C4-2B (cell line): ENCODE measurements around the gene RBFOX2.
"Not testable (repeated sequence)": the region's sequence is repeated elsewhere in the genome, so short reads cannot be mapped to it uniquely, and the experiment has no call there.

Experiments
- H3K27ac ChIP-seq: fragments of 450-650 bp; 2 replicates; pipeline ENCODE4 v1.5.1; 2017
- ZFX ChIP-seq: fragments of 450-650 bp; IDR thresholded peaks from 2 replicates; pipeline ENCODE4 v1.6.1; 2017
- TF ChIP-seq, protein P1 (sequence below): fragments of 450-650 bp; conservative IDR thresholded peaks from 2 replicates; pipeline ENCODE4 v1.5.1; 2017; ENCODE audit warnings: mild to moderate bottlenecking

RBFOX2 gene

DNA sequence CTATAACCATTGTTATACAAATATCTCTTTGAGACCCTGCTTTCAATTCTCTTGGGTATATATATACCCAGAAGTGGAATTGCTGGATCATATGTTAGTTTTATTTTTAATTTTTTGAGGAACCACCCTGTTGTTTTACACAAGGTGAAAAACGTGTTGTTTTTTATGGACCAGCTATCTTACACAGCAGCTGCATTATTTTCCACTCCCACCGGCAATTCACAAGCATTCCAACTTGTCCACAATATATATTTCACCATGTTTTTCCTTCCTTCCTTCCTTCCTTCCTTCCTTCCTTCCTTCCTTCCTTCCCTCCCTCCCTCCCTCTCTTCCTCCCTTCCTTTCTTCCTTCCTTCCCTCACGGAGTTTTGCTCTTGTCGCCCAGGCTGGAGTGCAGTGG is 317.3 kb downstream of the RBFOX2 start:
- TF ChIP-seq, protein P1, sequence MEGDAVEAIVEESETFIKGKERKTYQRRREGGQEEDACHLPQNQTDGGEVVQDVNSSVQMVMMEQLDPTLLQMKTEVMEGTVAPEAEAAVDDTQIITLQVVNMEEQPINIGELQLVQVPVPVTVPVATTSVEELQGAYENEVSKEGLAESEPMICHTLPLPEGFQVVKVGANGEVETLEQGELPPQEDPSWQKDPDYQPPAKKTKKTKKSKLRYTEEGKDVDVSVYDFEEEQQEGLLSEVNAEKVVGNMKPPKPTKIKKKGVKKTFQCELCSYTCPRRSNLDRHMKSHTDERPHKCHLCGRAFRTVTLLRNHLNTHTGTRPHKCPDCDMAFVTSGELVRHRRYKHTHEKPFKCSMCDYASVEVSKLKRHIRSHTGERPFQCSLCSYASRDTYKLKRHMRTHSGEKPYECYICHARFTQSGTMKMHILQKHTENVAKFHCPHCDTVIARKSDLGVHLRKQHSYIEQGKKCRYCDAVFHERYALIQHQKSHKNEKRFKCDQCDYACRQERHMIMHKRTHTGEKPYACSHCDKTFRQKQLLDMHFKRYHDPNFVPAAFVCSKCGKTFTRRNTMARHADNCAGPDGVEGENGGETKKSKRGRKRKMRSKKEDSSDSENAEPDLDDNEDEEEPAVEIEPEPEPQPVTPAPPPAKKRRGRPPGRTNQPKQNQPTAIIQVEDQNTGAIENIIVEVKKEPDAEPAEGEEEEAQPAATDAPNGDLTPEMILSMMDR: no peak
- no peak for TF ChIP-seq ZFX
- H3K27ac ChIP-seq: no peak overlapping the region

DNA sequence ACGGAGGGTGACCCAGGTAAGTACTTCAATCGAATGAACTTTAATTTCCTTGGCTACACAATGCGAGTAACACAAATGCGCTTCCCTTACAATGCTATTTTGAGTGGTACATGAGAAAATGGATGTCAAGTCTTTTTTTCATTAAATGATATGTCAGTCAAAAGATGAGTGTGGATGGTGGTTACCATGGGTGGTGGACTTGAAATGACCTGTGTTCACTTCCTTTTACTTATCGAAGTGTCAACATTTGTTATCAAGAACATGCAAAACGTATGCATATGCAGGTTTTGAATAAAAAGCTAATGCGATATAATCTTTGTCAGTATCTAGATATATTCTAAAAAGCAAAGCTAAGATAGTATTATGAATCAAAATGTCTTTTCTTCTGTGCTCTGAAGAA is 319.7 kb downstream of the RBFOX2 start:
- TF ChIP-seq, protein P1: no peak
- no peak for TF ChIP-seq ZFX
- H3K27ac ChIP-seq: no peak overlapping the region

DNA sequence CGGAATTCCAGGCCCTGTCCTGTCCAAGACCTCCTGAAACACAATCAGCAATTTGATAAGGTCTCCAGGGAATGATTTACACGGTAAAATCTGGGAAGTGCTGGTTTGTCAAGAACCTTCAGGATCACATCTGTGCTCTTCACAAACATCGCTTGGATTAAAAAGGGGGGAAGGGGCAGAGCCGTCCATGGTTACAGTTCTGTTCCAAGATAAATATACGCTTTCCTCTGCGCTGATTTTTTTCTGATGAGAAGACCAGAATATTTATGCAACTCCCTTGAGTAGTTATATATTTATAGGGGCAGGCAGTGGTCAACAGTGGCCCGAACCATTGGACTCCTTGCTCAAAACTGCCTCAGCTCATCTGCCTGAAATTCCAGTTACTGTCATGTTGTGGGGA is 320.2 kb downstream of the RBFOX2 start:
- TF ChIP-seq, protein P1: no peak
- TF ChIP-seq ZFX: no peak
- no peak overlapping the region for H3K27ac ChIP-seq

DNA sequence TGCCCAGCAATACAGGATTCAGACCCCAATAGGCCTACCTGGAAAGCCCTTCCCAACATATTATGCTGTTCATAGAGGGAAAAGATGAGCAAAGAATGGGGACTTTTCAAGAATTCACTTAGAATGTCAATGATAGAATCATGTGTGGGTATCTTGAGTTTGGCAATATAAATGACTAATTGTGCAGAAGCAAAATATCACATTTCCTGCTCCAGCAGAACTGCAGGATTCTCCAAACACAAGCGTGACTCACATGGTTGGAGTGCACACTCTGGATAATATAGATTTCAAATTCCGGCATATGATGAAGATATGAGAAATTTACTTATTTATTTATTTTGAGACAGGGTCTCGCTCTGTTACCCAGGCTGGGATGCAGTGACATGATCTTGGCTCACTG is 323.5 kb downstream of the RBFOX2 start:
- H3K27ac ChIP-seq: no peak overlapping the region
- TF ChIP-seq, protein P1: no peak
- no peak for TF ChIP-seq ZFX

DNA sequence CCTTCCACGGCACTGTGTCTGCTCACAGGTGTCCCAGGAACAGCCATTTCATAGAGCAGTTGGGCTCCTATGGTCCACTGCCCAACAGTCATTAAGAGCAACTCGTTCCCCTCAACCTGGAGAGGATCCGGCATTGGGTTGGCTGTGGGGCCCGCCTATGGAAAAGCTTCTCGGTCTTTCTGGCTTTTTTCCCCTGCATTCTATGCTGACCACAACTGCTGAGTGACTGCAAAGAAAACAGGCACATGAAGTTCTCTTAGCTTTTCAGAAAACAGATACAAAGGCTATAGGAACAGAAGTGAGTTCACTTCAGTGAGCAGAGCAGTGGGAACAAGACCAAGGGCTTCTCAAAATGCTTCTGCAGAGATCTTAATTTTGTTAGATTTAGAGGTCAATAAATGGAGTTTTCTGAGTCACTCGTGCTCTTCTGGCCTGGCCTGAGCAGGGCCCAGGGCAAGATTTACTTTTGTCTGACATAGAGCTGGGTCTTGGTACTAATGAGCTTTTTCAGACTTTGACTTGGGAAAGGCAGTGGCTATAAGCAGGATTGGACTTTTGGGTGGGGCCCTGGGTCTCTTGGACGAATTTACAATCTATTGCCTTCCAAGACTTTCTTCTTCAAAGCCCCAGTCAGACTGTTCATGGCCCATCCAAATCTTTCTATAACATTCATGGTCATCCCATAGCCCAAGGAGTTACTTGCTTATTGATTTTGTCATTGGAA is 324.6 kb downstream of the RBFOX2 start:
- H3K27ac ChIP-seq: no peak overlapping the region
- TF ChIP-seq ZFX: no peak
- TF ChIP-seq, protein P1: no peak

DNA sequence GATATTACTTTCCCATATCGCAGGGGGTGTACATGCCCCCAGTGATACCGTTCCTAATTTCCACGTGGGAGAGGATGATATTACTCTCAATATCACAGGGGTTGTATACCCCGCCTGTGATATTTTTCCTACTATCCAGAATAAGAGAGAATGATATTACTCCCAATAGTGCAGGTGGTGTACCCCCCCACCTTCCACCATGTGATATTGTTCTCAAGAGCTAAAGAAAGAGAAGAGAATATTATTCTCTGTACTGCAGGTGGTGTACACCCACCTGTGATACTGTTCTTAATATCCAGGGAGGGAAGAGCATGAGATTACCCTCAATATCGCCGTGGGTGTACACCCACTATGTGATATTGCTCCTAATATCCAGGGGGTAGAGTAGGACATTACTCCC is 328.8 kb downstream of the RBFOX2 start:
- H3K27ac ChIP-seq: not testable (repeated sequence)

DNA sequence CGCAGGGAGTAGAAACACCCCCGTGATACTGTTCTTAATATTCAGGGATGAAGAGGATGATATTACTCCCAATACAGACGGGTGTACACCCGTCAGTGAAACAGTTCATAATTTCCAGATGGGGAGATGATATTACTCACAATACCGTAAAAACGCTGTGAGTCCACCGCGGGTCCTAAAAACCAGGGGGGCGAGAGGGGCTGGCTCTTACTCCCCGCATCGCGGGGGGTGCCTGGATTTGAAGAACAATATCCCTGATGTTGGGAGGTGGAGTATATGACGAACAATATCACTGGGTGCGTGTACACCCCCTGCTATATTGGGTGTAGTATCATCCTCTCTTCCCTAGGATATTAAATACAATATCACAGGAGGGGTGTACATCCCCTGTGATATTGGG is 331.5 kb downstream of the RBFOX2 start:
- TF ChIP-seq ZFX: no peak
- TF ChIP-seq, protein P1: no peak
- H3K27ac ChIP-seq: no peak overlapping the region

DNA sequence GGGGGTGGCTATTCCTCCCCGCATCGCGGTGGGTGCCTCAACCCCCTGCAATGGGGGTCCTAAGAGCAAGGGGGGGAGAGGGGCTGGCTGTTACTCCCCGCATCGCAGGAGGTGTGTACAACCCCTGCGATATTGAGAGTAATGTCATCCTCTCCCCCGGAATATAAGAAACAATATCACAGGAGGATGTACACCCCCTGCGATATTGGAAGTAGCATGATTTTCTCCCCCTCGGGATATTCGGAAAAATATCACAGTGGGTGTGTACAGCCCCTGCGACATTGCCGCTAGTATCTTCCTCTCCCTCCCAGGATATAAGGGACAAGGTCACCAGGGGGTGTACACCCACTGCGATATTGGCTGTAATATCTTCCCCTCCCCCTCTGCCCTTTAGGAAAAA is 333.4 kb downstream of the RBFOX2 start:
- TF ChIP-seq, protein P1: no peak
- no peak for TF ChIP-seq ZFX
- H3K27ac ChIP-seq: no peak overlapping the region
